Endothelial cell (in vitro differentiated cells): Measurements from ENCODE around the gene CDPF1. TPM values are rescaled to one million over a fixed set of nuclear protein-coding genes. Genes with fewer than 3 reads are reported as not detected.

Experiments
- DNase-seq: peaks from one replicate; pipeline ENCODE4 v3.0.0; 2021; ENCODE audit warnings: low spot score
- H3K27ac Mint-ChIP-seq: one replicate; pipeline ENCODE4 v1.8.0; 2021; ENCODE audit warnings: mixed read lengths, inconsistent platforms; ENCODE audit not compliant: unreplicated experiment
- H3K27me3 Mint-ChIP-seq: one replicate; pipeline ENCODE4 v1.8.0; 2021; ENCODE audit warnings: mild to moderate bottlenecking, moderate library complexity, mixed read lengths, inconsistent platforms; ENCODE audit not compliant: unreplicated experiment
- H3K36me3 Mint-ChIP-seq: one replicate; pipeline ENCODE4 v1.8.0; 2021; ENCODE audit warnings: mild to moderate bottlenecking, low read depth, mixed read lengths, inconsistent platforms; ENCODE audit not compliant: unreplicated experiment
- H3K4me1 Mint-ChIP-seq: one replicate; pipeline ENCODE4 v1.8.0; 2021; ENCODE audit warnings: mild to moderate bottlenecking, mixed read lengths, inconsistent platforms; ENCODE audit not compliant: unreplicated experiment
- H3K4me3 Mint-ChIP-seq: one replicate; pipeline ENCODE4 v1.8.0; 2021; ENCODE audit warnings: mild to moderate bottlenecking, mixed read lengths, inconsistent platforms; ENCODE audit not compliant: unreplicated experiment
- H3K9me3 Mint-ChIP-seq: one replicate; pipeline ENCODE4 v1.8.0; 2021; ENCODE audit warnings: mixed read lengths, inconsistent platforms; ENCODE audit not compliant: unreplicated experiment
- CTCF ChIP-seq: fragments of 200-600 bp; sonication (generic); IDR thresholded peaks from one replicate; pipeline ENCODE4 v1.5.0; 2021; ENCODE audit warnings: antibody characterized with exemption; ENCODE audit not compliant: unreplicated experiment
- total RNA-seq: library from RNA; stranded (reverse); fragmentation: NEBNext Ultra II Directional; extraction: Animal tissue kit (Norgen Biotek cat#: 25700); gene quantifications from one replicate; pipeline ENCODE4 v1.2.1, GENCODE V29; 2021; ENCODE audit not compliant: unreplicated experiment

Gene CDPF1
- total RNA-seq, 1 donor from 2014 or later, result 8.5 TPM

- no peak for DNase-seq
- TF ChIP-seq CTCF, result no peak
- Mint-ChIP-seq H3K27ac (no peak overlapping the region), H3K27me3 (no peaks in the 10 kb centered on the region), H3K36me3 (peaks cover 10% of the 10 kb centered on the region), H3K4me1 (no peaks in the 10 kb centered on the region), H3K4me3 (no peak overlapping the region), H3K9me3 (no peaks in the 10 kb centered on the region)
Observed at GRCh38 chr22:46225631-46226030, 24.5 kb downstream of the CDPF1 start.

DNA sequence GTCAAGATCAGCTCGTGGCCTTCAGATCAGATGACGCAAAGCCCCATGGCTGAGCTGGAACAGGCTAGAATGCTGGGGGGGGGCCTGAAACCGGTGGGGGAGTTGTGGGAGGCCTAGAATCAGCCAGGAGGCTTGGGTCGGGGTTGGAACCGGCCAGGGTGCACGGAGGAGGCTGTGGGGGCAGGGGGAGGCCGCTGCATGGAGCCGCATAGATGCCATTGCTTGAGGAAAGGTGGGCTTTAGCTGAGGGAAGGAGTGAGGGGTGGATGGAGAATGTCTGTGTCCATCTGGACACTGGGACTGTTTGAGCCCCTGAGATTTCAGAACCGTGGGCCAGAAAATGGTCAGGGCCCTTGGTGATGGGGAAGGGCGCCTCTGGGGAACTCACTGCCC is 25.2 kb downstream of the CDPF1 start:
- no peak overlapping the region for H3K27ac Mint-ChIP-seq
- no peaks in the 10 kb centered on the region for H3K9me3 Mint-ChIP-seq
- H3K4me1 Mint-ChIP-seq, result no peaks in the 10 kb centered on the region
- H3K27me3 Mint-ChIP-seq, result no peaks in the 10 kb centered on the region
- no peak overlapping the region for H3K4me3 Mint-ChIP-seq
- peaks cover 10% of the 10 kb centered on the region for H3K36me3 Mint-ChIP-seq
- DNase-seq, result no peak
- TF ChIP-seq CTCF, result no peak

- H3K36me3 Mint-ChIP-seq, result peaks cover 14% of the 10 kb centered on the region
Observed at GRCh38 chr22:46224044-46224897, 25.8 kb downstream of the CDPF1 start.

DNA sequence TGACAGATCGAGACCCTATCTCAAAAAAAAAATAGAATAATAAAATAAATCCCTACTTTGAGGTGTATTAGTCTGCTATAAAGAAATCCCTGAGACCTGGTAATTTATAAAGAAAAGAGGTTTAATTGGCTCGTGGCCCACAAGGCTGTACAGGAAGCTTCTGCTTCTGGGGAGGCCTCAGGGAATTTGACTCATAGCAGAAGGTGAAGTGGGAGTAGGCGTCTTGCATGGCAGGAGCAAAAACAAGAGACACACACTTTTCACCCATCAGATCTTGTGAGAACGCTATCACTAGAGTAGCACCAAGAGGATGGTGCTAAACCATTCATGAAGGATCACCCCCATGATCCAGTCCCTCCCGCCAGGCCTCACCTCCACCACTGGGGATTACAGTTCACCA is 29.2 kb downstream of the CDPF1 start:
- Mint-ChIP-seq H3K4me3 (no peak overlapping the region), H3K27ac (no peak overlapping the region), H3K36me3 (peaks cover 14% of the 10 kb centered on the region), H3K27me3 (no peaks in the 10 kb centered on the region), H3K4me1 (no peaks in the 10 kb centered on the region), H3K9me3 (no peaks in the 10 kb centered on the region)
- no peak for TF ChIP-seq CTCF
- no peak for DNase-seq

More at GRCh38 chr22:46224044-46224897, 25.8 kb downstream of the CDPF1 start:
- no peaks in the 10 kb centered on the region for H3K9me3 Mint-ChIP-seq
- H3K27ac Mint-ChIP-seq, result no peak overlapping the region
- no peaks in the 10 kb centered on the region for H3K4me1 Mint-ChIP-seq
- no peaks in the 10 kb centered on the region for H3K27me3 Mint-ChIP-seq
- no peak for DNase-seq
- no peak overlapping the region for H3K4me3 Mint-ChIP-seq
- no peak for TF ChIP-seq CTCF

DNA sequence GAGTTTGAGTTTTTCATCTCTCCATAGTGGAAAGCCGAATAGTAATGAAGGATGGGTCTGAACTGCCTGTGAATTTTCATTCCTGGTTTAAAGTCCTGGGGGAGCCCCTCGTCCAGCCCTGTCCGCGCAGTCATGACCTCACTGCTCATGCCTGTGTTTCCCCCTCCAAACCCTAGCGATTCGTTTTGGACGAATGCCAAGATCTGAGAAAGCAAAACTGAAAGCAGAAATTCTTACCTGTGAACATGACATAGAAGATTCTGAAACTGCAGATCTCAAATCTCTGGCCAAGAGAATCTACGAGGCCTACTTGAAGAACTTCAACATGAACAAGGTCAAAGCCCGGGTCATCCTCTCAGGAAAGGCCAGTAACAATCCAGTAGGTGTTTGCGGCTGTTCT is 30.5 kb downstream of the CDPF1 start:
- DNase-seq, result no peak
- peaks cover 13% of the 10 kb centered on the region for H3K36me3 Mint-ChIP-seq
- H3K27ac Mint-ChIP-seq, result no peak overlapping the region
- H3K4me3 Mint-ChIP-seq, result no peak overlapping the region
- H3K4me1 Mint-ChIP-seq, result no peaks in the 10 kb centered on the region
- TF ChIP-seq CTCF, result no peak
- H3K27me3 Mint-ChIP-seq, result peaks cover 2% of the 10 kb centered on the region
- H3K9me3 Mint-ChIP-seq, result no peaks in the 10 kb centered on the region
